Measurements from ENCODE around the gene COL20A1. TPM values are rescaled to one million over a fixed set of nuclear protein-coding genes. Genes with fewer than 3 reads are reported as not detected.

The COL20A1 gene
- total RNA-seq, 1 experiment from 2014 or later = 2.3 TPM

DNA sequence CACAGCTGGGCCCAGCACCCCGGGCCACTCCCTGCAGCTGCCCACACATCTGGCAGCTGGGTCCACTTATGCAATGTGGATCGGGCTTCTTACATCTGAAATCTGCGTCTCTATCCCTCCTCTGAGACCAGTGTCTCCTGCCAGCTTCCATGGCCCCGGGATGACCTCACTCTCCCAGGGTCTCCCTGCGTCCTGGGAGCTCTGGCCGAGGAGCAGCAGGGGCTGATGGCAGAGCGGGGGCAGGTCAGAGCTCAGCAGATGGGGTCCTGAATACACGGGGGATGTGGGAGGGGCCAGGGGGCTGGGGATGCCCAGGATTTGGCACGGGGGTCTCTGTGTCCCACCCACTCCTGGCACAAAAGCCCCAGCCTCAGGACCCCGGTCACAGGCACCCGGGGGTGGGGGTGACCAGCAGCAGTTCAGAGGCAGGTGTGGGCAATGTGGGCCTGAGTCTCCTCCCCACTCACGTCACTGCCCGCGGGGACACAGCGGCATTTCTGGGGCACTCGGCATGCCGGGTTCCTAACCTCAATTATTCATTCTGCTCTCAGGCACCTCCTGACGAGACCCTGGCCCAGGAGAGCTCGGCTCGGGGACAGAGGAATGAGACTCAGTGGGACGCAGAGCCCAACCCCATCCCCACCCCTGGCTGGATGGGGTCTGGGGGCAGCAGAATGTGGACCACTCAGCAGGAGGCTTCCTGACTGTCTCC is 51.8 kb downstream of the COL20A1 start:
- no peak overlapping the region for H2AFZ ChIP-seq (ENCODE audit: low read length)
- no peaks in the 10 kb centered on the region for H3K4me1 ChIP-seq (ENCODE audit: insufficient read depth, low read length)
- no peaks in the 10 kb centered on the region for H3K79me2 ChIP-seq (ENCODE audit: insufficient read depth, low read length)
- TF ChIP-seq, protein P1, sequence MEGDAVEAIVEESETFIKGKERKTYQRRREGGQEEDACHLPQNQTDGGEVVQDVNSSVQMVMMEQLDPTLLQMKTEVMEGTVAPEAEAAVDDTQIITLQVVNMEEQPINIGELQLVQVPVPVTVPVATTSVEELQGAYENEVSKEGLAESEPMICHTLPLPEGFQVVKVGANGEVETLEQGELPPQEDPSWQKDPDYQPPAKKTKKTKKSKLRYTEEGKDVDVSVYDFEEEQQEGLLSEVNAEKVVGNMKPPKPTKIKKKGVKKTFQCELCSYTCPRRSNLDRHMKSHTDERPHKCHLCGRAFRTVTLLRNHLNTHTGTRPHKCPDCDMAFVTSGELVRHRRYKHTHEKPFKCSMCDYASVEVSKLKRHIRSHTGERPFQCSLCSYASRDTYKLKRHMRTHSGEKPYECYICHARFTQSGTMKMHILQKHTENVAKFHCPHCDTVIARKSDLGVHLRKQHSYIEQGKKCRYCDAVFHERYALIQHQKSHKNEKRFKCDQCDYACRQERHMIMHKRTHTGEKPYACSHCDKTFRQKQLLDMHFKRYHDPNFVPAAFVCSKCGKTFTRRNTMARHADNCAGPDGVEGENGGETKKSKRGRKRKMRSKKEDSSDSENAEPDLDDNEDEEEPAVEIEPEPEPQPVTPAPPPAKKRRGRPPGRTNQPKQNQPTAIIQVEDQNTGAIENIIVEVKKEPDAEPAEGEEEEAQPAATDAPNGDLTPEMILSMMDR (conservative IDR thresholded peaks at IDR 0.05) = no peak
- no peak overlapping the region for H2BK20ac ChIP-seq (ENCODE audit: low read depth, low read length, poor library complexity, severe bottlenecking)
- WGBS (ENCODE audit: extremely low coverage, insufficient read length, low lambda C conversion rate) = no CpG with 5 or more reads among the region's 21 CpGs
- no peak overlapping the region for H3K9ac ChIP-seq (ENCODE audit: extremely low read depth, insufficient read length, low read length)
- no peaks in the 10 kb centered on the region for H3K9me3 Mint-ChIP-seq
- H3K27ac ChIP-seq (ENCODE audit: insufficient read length, low read depth, low read length) = no peak overlapping the region
- no peak overlapping the region for H3K18ac ChIP-seq (ENCODE audit: insufficient read length, low read depth, low read length)
- no peak for DNase-seq
- no peaks in the 10 kb centered on the region for H4K20me1 ChIP-seq (ENCODE audit: control insufficient read depth, insufficient read depth, insufficient read length)
- H3K27me3 Mint-ChIP-seq (ENCODE audit: low read depth) = peaks cover 13% of the 10 kb centered on the region
- H4K91ac ChIP-seq (ENCODE audit: insufficient read length, low read depth, low read length) = no peak overlapping the region
- H3K9me3 ChIP-seq (ENCODE audit: control insufficient read depth, low read depth, low read length) = no peaks in the 10 kb centered on the region
- no peaks in the 10 kb centered on the region for H3K27me3 ChIP-seq (ENCODE audit: insufficient read depth, low read length)
- H3K4me3 Mint-ChIP-seq = no peak overlapping the region
- H3K4me1 Mint-ChIP-seq = 0 out of 4 replicates have a peak, but pooled peaks cover 0 to 3% of the 10 kb centered on the region in 2 experiments
- H3K4ac ChIP-seq (ENCODE audit: low read depth, low read length) = no peak overlapping the region
- H4K8ac ChIP-seq (replicated peaks; ENCODE audit: insufficient read length, low read depth, low read length) = no peak overlapping the region
- no peak overlapping the region for H3K56ac ChIP-seq (ENCODE audit: insufficient read length, low read depth, low read length)
- no peak overlapping the region for H2AK5ac ChIP-seq (ENCODE audit: insufficient read length, low read length)
- no peak overlapping the region for H3K23ac ChIP-seq (ENCODE audit: insufficient read length, low read depth, low read length)
- H3K36me3 Mint-ChIP-seq (ENCODE audit: insufficient read depth in 1 of 3, low read depth in 3 of 3) = no peaks in the 10 kb centered on the region
- H2BK120ac ChIP-seq (ENCODE audit: low read depth, low read length, poor library complexity, severe bottlenecking) = no peak overlapping the region
- H3K79me1 ChIP-seq (ENCODE audit: insufficient read depth, low read depth, low read length, poor library complexity, severe bottlenecking) = no peaks in the 10 kb centered on the region
- no peaks in the 10 kb centered on the region for H3K23me2 ChIP-seq (ENCODE audit: insufficient read length, low read depth, low read length, poor library complexity, severe bottlenecking)
- no peak overlapping the region for H3K4me2 ChIP-seq (ENCODE audit: insufficient read depth, insufficient read length, low read length)
- H4K5ac ChIP-seq (ENCODE audit: insufficient read length, low read depth, low read length) = no peak overlapping the region
- H3K14ac ChIP-seq (ENCODE audit: insufficient read depth, low read length) = no peak overlapping the region; the same call in 1 of the 2 replicates
- H3K27ac Mint-ChIP-seq = no peak overlapping the region
- no peak overlapping the region for H2BK5ac ChIP-seq (ENCODE audit: insufficient read length, low read length)
- H2BK15ac ChIP-seq (ENCODE audit: low read depth, low read length) = no peak overlapping the region
- no peak overlapping the region for H2BK12ac ChIP-seq (ENCODE audit: insufficient read length, low read depth, low read length)
- H3T11ph ChIP-seq (ENCODE audit: low read length) = no peak overlapping the region

Data from H9 (cell line).